Measurements from ENCODE around the gene CST3.

DNA sequence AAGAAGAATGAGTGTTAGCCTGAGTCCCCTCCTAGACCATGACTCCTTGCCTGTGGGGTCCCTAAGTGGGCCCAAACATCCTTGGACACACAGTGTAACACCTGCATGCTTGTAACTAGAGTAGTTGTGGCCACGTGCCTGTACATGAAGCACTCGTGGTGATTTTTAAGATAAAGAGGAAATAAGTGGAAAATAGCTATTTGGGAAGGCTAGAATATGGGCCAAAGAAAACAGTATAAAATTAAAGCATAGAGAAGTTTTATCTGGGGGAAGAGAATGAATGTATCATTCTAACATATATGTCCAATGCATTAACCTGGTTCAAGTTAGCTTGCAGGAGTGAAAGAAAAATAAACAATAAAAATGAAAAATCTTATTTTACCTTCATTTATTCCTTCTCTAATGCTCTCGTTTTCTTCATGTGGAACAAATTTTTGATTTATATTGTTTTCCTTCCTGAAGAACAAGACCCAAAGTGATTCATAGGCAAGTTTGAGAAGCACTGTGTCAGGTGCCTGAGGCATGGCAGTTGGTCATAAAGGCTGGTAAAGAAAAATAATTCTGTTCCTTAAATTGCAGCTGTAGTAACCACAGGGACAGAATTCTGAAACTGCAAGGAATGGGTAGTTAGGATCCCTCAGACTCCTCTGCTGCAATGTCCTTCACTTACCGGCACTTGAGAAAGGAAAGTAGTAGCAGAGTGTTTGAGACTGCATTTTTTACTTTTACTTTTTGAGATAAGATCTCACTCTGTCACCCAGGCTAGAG, 8.5 kb upstream of the CST3 start:
- TF ChIP-seq CTCF (IDR thresholded peaks at IDR 0.05 in 2 of 3, conservative IDR thresholded peaks at IDR 0.05 in 1 of 3; ENCODE audit: borderline replicate concordance in 1 of 3, insufficient read depth in 1 of 3, low read depth in 2 of 3, low read length in 2 of 3) (no peak), SP1 (IDR thresholded peaks at IDR 0.05; ENCODE audit: low read depth) (no peak), ZNF274 (IDR thresholded peaks at IDR 0.05; ENCODE audit: low read depth, low read length) (no peak), RAD21 (IDR thresholded peaks at IDR 0.05; ENCODE audit: low read depth) (no peak), EZH2 (IDR thresholded peaks at IDR 0.05) (no peak), POLR2A (IDR thresholded peaks at IDR 0.05; ENCODE audit: borderline replicate concordance, extremely low read depth, insufficient read depth, insufficient read length) (no peak)

Data from HCT116 (cell line).